Spleen (tissue), 11 donors: ENCODE measurements around the gene MGARP. TPM values are rescaled to one million over a fixed set of nuclear protein-coding genes. Genes with fewer than 3 reads are reported as not detected.

Experiments used
- DNase-seq: peaks from one replicate; pipeline ENCODE4 v3.0.0-alpha.2; 2020
- H3K27ac ChIP-seq, 8 donors: fragments of 200-600 bp; sonication (generic) in 7 of 8; 1 replicate in 4 of 8; 2 replicates in 4 of 8; pipeline versions ENCODE4 v1.5.0 to v1.8.0; 2016 to 2021; ENCODE audit warnings: inconsistent platforms in 4 of 8, mild to moderate bottlenecking in 4 of 8, moderate library complexity in 1 of 8
- H3K27me3 ChIP-seq, 7 donors: fragments of 200-600 bp; sonication (generic) in 6 of 7; replicated peaks in 1 of 7; 1 replicate in 4 of 7; 2 replicates in 3 of 7; pipeline versions ENCODE4 v1.5.0 to v1.8.0; 2016 to 2021; ENCODE audit warnings: inconsistent platforms in 3 of 7, mild to moderate bottlenecking in 1 of 7
- H3K36me3 ChIP-seq, 6 donors: fragments of 200-600 bp; sonication (generic) in 5 of 6; 1 replicate in 4 of 6; 2 replicates in 2 of 6; pipeline versions ENCODE4 v1.5.0 to v1.8.0; 2016 to 2021; ENCODE audit warnings: inconsistent platforms in 2 of 6
- H3K4me1 ChIP-seq, 6 donors: fragments of 200-600 bp; sonication (generic) in 5 of 6; 1 replicate in 3 of 6; 2 replicates in 3 of 6; pipeline versions ENCODE4 v1.5.0 to v1.8.0; 2016 to 2021; ENCODE audit warnings: inconsistent platforms in 3 of 6
- H3K4me3 ChIP-seq, 8 donors: fragments of 200-600 bp; sonication (generic) in 7 of 8; 1 replicate in 4 of 8; 2 replicates in 4 of 8; pipeline versions ENCODE4 v1.5.0 to v1.8.0; 2016 to 2021; ENCODE audit warnings: inconsistent platforms in 4 of 8, mild to moderate bottlenecking in 4 of 8, moderate library complexity in 2 of 8
- H3K9me3 ChIP-seq, 8 donors: fragments of 200-600 bp; sonication (generic) in 7 of 8; 1 replicate in 4 of 8; 2 replicates in 4 of 8; pipeline versions ENCODE4 v1.5.0 to v1.8.0; 2016 to 2021; ENCODE audit warnings: inconsistent platforms in 4 of 8
- POLR2A ChIP-seq, 3 donors: fragments of 450-650 bp; IDR thresholded peaks; one replicate each; pipeline ENCODE4 v1.5.1; 2017; ENCODE audit warnings: antibody characterized with exemption in 3 of 3, mild to moderate bottlenecking in 1 of 3
- POLR2AphosphoS5 ChIP-seq, 3 donors: sonication (generic); formaldehyde crosslinking; IDR thresholded peaks; one replicate each; pipeline ENCODE4 v1.5.1; 2017; ENCODE audit warnings: antibody characterized with exemption in 3 of 3
- WGBS, 5 donors: extraction: QIAGEN DNeasy Blood & Tissue Kit in 3 of 5; methylation state at CpG; one replicate each; pipeline versions ENCODE4 v1.1.5 to v1.1.7; 2013 to 2018; 5-methylcytosine and 5-hydroxymethylcytosine counted together
- intact Hi-C: fragments of 100-400 bp; cut with DNase I; formaldehyde crosslinking; loops from one replicate; pipeline ENCODE4 v1.15.0; 2023; ENCODE audit warnings: low total_unique reads
- polyA plus RNA-seq, 3 donors: library from polyadenylated mRNA; stranded (reverse); fragments of 200-250 nt; gene quantifications; one replicate each; pipeline ENCODE4 v1.2.1, GENCODE V29; 2013
- total RNA-seq, 7 donors: library from RNA; depleted of rRNA in 3 of 7; stranded (reverse); fragments of >200 nt in 3 of 7; fragmentation: NEBNext Ultra II Directional in 4 of 7; extraction: Animal tissue kit (Norgen Biotek cat#: 25700) in 4 of 7; gene quantifications; one replicate each; pipeline versions ENCODE4 v1.1.0 to v1.2.1, GENCODE V29; 2016 to 2021
- TF ChIP-seq, protein P1 (sequence below), 11 experiments: fragments of 200-600 bp in 7 of 11; fragments of 450-650 bp in 4 of 11; sonication (generic) in 4 of 11; IDR thresholded peaks in 8 of 11; conservative IDR thresholded peaks in 3 of 11; 1 replicate in 7 of 11; 2 replicates in 4 of 11; pipeline versions ENCODE4 v1.4.0 to v1.8.0; 2016 to 2021; ENCODE audit warnings: antibody characterized with exemption in 11 of 11, inconsistent platforms in 4 of 11, mild to moderate bottlenecking in 1 of 11
- donor health status: healthy with polysubstance abuse.
- donor health status: DM: no; HTN: no; CAD: no; lungs with moderate emphysema.
- donor health status: DM: no; HTN: no; CAD: no.
- donor health status: Bipolar disorder and iron deficiency.
- donor health status: healthy.
- donor health status: DM: no; HTN: no; CAD: no.
- donor health status: DM: yes; HTN: yes; CAD: no.

MGARP gene
- total and polyA plus RNA-seq, 10 donors, result 0.20 to 1.7 (median 0.50) TPM; not detected in 1

- Histone ChIP-seq H3K4me1 (peaks cover 12 to 87% (median 38%) of the 10 kb centered on the region in 6 donors), H3K27ac (no peak overlapping the region), H3K36me3 (no peaks in the 10 kb centered on the region), H3K9me3 (no peaks in the 10 kb centered on the region), H3K4me3 (no peak overlapping the region), H3K27me3 (no peaks in the 10 kb centered on the region)
- TF ChIP-seq, protein P1, sequence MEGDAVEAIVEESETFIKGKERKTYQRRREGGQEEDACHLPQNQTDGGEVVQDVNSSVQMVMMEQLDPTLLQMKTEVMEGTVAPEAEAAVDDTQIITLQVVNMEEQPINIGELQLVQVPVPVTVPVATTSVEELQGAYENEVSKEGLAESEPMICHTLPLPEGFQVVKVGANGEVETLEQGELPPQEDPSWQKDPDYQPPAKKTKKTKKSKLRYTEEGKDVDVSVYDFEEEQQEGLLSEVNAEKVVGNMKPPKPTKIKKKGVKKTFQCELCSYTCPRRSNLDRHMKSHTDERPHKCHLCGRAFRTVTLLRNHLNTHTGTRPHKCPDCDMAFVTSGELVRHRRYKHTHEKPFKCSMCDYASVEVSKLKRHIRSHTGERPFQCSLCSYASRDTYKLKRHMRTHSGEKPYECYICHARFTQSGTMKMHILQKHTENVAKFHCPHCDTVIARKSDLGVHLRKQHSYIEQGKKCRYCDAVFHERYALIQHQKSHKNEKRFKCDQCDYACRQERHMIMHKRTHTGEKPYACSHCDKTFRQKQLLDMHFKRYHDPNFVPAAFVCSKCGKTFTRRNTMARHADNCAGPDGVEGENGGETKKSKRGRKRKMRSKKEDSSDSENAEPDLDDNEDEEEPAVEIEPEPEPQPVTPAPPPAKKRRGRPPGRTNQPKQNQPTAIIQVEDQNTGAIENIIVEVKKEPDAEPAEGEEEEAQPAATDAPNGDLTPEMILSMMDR (IDR thresholded peaks at IDR 0.05 in 8 of 11, conservative IDR thresholded peaks at IDR 0.05 in 3 of 11), result no peak
- TF ChIP-seq POLR2A (IDR thresholded peaks at IDR 0.05) (no peak), POLR2AphosphoS5 (IDR thresholded peaks at IDR 0.05) (no peak)
- WGBS, 5 donors, result 77 to 97% (median 84%) methylated on average over 1 of the region's 1 CpG
- DNase-seq, result no peak
- intact Hi-C loops, result no loop called here
Measured at GRCh38 chr4:139319571-139319970, 39.5 kb upstream of the MGARP start.

DNA sequence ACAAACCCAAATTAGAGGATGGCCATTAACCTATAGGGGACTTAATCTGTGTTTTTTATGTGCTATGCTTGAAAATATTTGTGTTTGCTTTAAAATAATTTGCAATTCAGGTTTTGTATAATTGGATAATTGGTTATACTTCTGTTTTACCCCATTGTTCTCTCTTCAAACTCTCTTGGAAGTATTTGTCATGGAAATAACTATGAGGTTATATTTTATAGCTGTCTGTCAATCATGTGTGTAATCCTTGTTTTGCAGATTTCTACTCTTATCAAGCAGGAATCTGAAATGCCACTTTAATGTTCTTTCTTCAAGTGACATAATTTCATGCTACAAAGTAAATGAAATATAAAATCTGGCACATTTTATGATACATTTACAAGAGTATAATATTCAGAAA, 37.6 kb upstream of the MGARP start:
- peaks cover 26 to 90% (median 52%) of the 10 kb centered on the region in 6 donors for H3K4me1 ChIP-seq
- DNase-seq, result no peak
- H3K4me3 ChIP-seq, result no peak overlapping the region
- intact Hi-C loops, result no loop called here
- H3K27me3 ChIP-seq, result no peaks in the 10 kb centered on the region
- no peaks in the 10 kb centered on the region for H3K36me3 ChIP-seq
- no peaks in the 10 kb centered on the region for H3K9me3 ChIP-seq
- TF ChIP-seq POLR2AphosphoS5 (IDR thresholded peaks at IDR 0.05) (no peak), POLR2A (IDR thresholded peaks at IDR 0.05) (no peak)
- TF ChIP-seq, protein P1 (IDR thresholded peaks at IDR 0.05 in 8 of 11, conservative IDR thresholded peaks at IDR 0.05 in 3 of 11), result no peak
- H3K27ac ChIP-seq, result no peak overlapping the region

DNA sequence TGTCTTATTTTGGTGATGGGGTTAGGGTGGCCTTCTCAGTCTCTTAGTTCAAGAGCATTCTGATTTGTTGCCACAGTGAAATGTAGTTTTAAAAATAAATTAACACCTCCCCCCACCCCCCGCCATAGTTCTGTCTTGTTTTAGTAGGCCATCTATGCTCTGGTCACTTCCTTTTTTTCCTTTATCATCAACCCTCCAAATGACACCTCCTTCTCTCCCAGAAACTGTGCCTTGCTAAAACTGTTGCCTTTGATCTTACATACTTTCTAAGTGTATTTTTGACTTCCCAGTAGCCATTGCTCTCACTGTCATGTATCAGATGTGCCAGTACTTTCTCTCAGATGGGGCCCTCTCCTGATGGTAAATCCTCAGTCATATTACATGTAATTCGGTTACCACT, 36.7 kb upstream of the MGARP start:
- H3K27me3 ChIP-seq, result no peaks in the 10 kb centered on the region
- H3K9me3 ChIP-seq, result no peaks in the 10 kb centered on the region
- H3K4me1 ChIP-seq, result peaks cover 35 to 92% (median 61%) of the 10 kb centered on the region in 6 donors
- intact Hi-C loops, result no loop called here
- WGBS, 5 donors, result 81 to 92% (median 85%) methylated on average over 2 of the region's 2 CpGs
- no peak for DNase-seq
- no peak overlapping the region for H3K27ac ChIP-seq
- no peaks in the 10 kb centered on the region for H3K36me3 ChIP-seq
- no peak overlapping the region for H3K4me3 ChIP-seq
- TF ChIP-seq POLR2A (IDR thresholded peaks at IDR 0.05) (no peak), POLR2AphosphoS5 (IDR thresholded peaks at IDR 0.05) (no peak)
- TF ChIP-seq, protein P1 (IDR thresholded peaks at IDR 0.05 in 8 of 11, conservative IDR thresholded peaks at IDR 0.05 in 3 of 11), result no peak

GRCh38 chr4:139315221-139315675, 35.2 kb upstream of the MGARP start:
- TF ChIP-seq POLR2A (IDR thresholded peaks at IDR 0.05), result no peak
- peak in 2 of 3 donors; percentile 6 to 33 for TF ChIP-seq POLR2AphosphoS5 (IDR thresholded peaks at IDR 0.05)
- 68 to 83% (median 75%) methylated on average over 13 of the region's 13 CpGs for WGBS, 5 donors

More at GRCh38 chr4:139315221-139315675, 35.2 kb upstream of the MGARP start:
- intact Hi-C loops, result no loop called here
- peaks cover 35 to 100% (median 71%) of the 10 kb centered on the region in 6 donors for H3K4me1 ChIP-seq
- H3K27me3 ChIP-seq, result no peaks in the 10 kb centered on the region
- H3K9me3 ChIP-seq, result no peaks in the 10 kb centered on the region
- H3K4me3 ChIP-seq, result peak overlapping the region in 2 of 8 donors; percentile 11 to 34
- H3K27ac ChIP-seq, result peak overlapping the region in 7 of 8 donors; percentile 11 to 75 (median 54)
- no peaks in the 10 kb centered on the region for H3K36me3 ChIP-seq
- no peak for DNase-seq
